ENCODE measurements around the gene DNAJB1. TPM values are rescaled to one million over a fixed set of nuclear protein-coding genes. Genes with fewer than 3 reads are reported as not detected.

DNAJB1 gene
- total RNA-seq, 4 donors from 2014 or later: 12.3 to 27.3 (median 16.6) TPM

- peak overlapping the region; percentile 19 to 48 (median 46) for H3K4me3 ChIP-seq
- intact Hi-C loops (cut with DNase I; ENCODE audit: low total_unique reads) (loop anchor here (2.0 to 10.0 kb wide), 9 partner anchors 27 to 1785 kb away; partner anchors contain the start of genes GIPC1, HOOK2, IER2 and PKN1), in situ Hi-C loops (cut with MboI; ENCODE audit: low sequenced_read_pairs in 4 of 4) (loop anchor here in 1 of 4 donors (10.0 kb wide), 1 partner anchor 45 kb away; the partner anchor contains the start of gene DNAJB1)
- H3K36me3 ChIP-seq: peaks cover 0 to 3% of the 10 kb centered on the region in 2 donors
- H3K27me3 ChIP-seq: no peaks in the 10 kb centered on the region
- TF ChIP-seq CTCF (IDR thresholded peaks at IDR 0.05 in 4 of 5, conservative IDR thresholded peaks at IDR 0.05 in 1 of 5) (no peak), POLR2A (IDR thresholded peaks at IDR 0.05) (peak; percentile 56 to 74)
- no peaks in the 10 kb centered on the region for H3K9me3 ChIP-seq
- ATAC-seq (peak; percentile 31 to 61), DNase-seq (peak; percentile 79 to 85)
- H3K4me1 ChIP-seq: peaks cover 69 to 82% of the 10 kb centered on the region in 2 donors
- peak overlapping the region; percentile 98 to 100 (median 99) for H3K27ac ChIP-seq
Observed at GRCh38 chr19:14559916-14560775, 41.9 kb upstream of the DNAJB1 start.

GRCh38 chr19:14558370-14559066 is 40.3 kb upstream of the DNAJB1 start:
- Histone ChIP-seq H3K27ac (peak overlapping the region; percentile 98 to 100 (median 99)), H3K4me1 (peaks cover 77 to 91% of the 10 kb centered on the region in 2 donors), H3K36me3 (no peaks in the 10 kb centered on the region), H3K4me3 (peak overlapping the region in 1 of 4 donors; percentile 44), H3K27me3 (no peaks in the 10 kb centered on the region), H3K9me3 (no peaks in the 10 kb centered on the region)
- DNase-seq: peak in 1 of 2 donors; percentile 71
- in situ Hi-C loops (cut with MboI; ENCODE audit: low sequenced_read_pairs in 4 of 4) (no loop called here), intact Hi-C loops (cut with DNase I; ENCODE audit: low total_unique reads) (loop anchor here (1.0 to 2.0 kb wide), 2 partner anchors 26 to 40 kb away; partner anchors contain the start of gene DNAJB1)
- TF ChIP-seq CTCF (IDR thresholded peaks at IDR 0.05 in 4 of 5, conservative IDR thresholded peaks at IDR 0.05 in 1 of 5) (no peak), POLR2A (IDR thresholded peaks at IDR 0.05) (no peak)
- peak in 1 of 2 donors; percentile 13 for ATAC-seq

GRCh38 chr19:14556662-14557188 is 38.5 kb upstream of the DNAJB1 start:
- peak; percentile 25 to 58 for ATAC-seq
- H3K4me1 ChIP-seq: peaks cover 70 to 89% of the 10 kb centered on the region in 2 donors

More at GRCh38 chr19:14556662-14557188, 38.5 kb upstream of the DNAJB1 start:
- no peaks in the 10 kb centered on the region for H3K27me3 ChIP-seq
- intact Hi-C loops (cut with DNase I; ENCODE audit: low total_unique reads) (no loop called here), in situ Hi-C loops (cut with MboI; ENCODE audit: low sequenced_read_pairs in 4 of 4) (no loop called here)
- H3K4me3 ChIP-seq: peak overlapping the region in 2 of 4 donors; percentile 19 to 27
- no peaks in the 10 kb centered on the region for H3K36me3 ChIP-seq
- TF ChIP-seq POLR2A (IDR thresholded peaks at IDR 0.05): no peak
- peak; percentile 90 to 98 (median 94) for TF ChIP-seq CTCF (IDR thresholded peaks at IDR 0.05 in 4 of 5, conservative IDR thresholded peaks at IDR 0.05 in 1 of 5)
- H3K9me3 ChIP-seq: no peaks in the 10 kb centered on the region
- DNase-seq: peak; percentile 54 to 79
- peak overlapping the region; percentile 98 to 100 (median 99) for H3K27ac ChIP-seq
